AG10803 (cell line): ENCODE results near the gene EDC4.

Experiments used
- DNase-seq: peaks from one replicate; pipeline ENCODE4 v3.0.0; 2010; ENCODE audit warnings: low read depth
- H3K4me3 ChIP-seq: 2 replicates; pipeline ENCODE4 v1.5.1; 2011; ENCODE audit warnings: mild to moderate bottlenecking, low read length, control low read depth
- CTCF ChIP-seq: conservative IDR thresholded peaks from 2 replicates; pipeline ENCODE4 v1.5.1; 2011; ENCODE audit warnings: mild to moderate bottlenecking, low read length, control low read depth, inconsistent platforms

Gene EDC4

DNA sequence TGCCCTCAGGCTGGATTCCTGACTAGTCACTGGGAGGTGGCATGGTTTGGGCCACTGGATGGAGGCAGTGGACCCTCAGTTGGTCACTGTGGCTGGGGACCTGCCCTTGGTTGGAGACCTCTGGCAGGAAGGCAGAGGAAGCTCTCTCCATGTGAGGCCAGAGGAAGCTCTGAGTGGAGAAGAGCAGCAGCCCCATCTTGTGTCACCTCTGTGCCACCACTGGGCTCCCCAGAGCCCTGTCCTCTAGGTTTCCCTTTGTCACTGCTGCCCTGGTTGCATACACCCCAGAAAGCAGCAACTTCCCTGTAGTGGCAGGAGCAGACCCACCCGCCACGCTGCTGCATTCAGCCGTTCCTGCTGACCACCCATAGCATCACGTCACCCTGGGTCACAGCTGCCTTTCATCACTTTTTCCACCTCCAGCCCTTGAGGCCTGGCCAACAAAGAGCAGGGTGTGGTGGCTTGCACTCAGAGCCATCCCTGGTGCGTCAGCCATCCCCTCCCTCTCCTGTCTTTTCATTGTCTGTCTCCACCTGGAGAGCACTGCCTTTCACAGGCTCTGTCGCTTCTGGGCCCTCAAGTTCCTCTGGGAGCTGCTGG is 46.9 kb downstream of the EDC4 start:
- TF ChIP-seq CTCF = no peak
- no peak for DNase-seq
- H3K4me3 ChIP-seq = no peak overlapping the region

GRCh38 chr16:67922221-67922620 is 49.4 kb downstream of the EDC4 start:
- TF ChIP-seq CTCF = no peak
- no peak overlapping the region for H3K4me3 ChIP-seq
- no peak for DNase-seq

- no peak overlapping the region for H3K4me3 ChIP-seq
- TF ChIP-seq CTCF = no peak
- no peak for DNase-seq
Observed at GRCh38 chr16:67922740-67923139, 49.9 kb downstream of the EDC4 start.

GRCh38 chr16:67923414-67924116 is 50.7 kb downstream of the EDC4 start:
- DNase-seq = no peak
- H3K4me3 ChIP-seq = no peak overlapping the region
- TF ChIP-seq CTCF = no peak

DNA sequence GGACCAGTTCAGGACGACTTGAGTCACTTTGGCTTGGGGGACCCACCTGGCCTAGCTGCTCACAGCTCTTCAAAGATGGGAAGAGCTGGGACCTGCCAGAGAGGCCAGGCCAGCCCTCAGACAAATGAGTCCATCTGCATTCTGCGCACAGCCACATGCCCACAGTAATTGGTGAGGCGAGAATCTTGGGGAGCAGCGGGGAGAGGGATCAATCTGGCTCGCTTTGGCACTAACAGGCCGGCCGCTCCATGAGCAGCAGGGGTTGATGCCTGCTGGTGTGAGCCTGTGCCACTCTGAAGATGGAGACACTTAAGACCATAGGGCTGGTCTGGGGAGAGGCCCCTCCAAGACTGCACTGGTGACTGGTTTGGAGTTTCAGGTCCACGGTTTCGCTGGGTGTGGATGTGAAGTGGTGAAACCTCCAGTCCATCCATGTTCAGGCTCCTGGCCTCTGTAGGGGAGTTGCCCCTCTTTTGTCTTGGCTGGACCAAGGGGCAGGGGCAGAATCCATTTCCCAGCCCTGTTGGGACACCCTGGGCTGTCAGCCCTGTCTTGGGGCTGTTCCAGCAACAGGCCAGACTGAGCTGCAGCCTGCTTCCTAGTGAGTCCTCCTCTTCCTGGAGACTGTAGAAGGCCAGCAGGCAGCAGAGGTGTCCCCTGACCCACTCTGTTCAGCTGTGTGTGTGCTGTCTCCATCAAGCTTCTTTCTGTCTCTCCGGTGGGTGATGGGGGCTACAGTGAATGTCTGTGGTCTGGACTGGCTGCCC is 51.5 kb downstream of the EDC4 start:
- no peak for TF ChIP-seq CTCF
- DNase-seq = no peak
- no peak overlapping the region for H3K4me3 ChIP-seq

DNA sequence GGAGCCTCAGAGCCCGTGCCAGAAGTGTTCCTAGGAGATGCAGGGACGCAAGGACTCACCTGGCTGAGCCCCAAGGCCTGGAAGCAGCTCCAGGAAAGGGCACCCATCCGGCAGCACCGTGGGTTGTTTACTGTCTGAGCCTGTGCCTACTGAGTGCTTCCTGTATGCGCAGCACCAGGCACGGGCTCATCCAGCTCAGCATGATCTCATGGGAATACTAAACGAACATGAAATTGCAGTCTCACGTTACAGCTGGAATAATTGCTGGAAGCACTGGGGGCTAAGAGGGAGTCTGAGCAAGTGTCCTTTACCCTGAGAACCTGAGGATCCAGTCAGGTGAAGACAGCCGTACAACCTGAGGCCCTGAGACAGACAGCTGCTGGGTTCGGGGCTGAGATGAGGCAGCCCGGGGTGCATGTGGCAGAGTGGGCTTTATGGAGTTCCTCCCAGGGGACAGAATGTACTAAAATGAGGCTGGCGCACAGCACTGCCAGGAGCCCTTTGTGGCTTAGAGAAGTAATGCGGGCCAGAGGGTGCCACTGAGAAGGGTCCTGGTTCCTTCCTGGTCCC is 53.4 kb downstream of the EDC4 start:
- H3K4me3 ChIP-seq = no peak overlapping the region
- no peak for TF ChIP-seq CTCF
- no peak for DNase-seq
